CD4-positive, alpha-beta T cell treated with Interleukin-6 for 4 hours (primary cell): ENCODE measurements around the gene SLC46A3.

Source experiments
- DNase-seq: peaks from one replicate; pipeline ENCODE4 v3.0.0-alpha.2; 2020; ENCODE audit warnings: mixed read lengths

The SLC46A3 gene

GRCh38 chr13:28678809-28679208 lies 40.0 kb downstream of the SLC46A3 start:
- no peak for DNase-seq

- DNase-seq: no peak
Observed at GRCh38 chr13:28671126-28671792, 47.5 kb downstream of the SLC46A3 start.

- no peak for DNase-seq
Observed at GRCh38 chr13:28666897-28667488, 51.8 kb downstream of the SLC46A3 start.

- DNase-seq: peak; percentile 12
Observed at GRCh38 chr13:28659621-28659970, 59.2 kb downstream of the SLC46A3 start.

GRCh38 chr13:28658796-28659620 lies 59.8 kb downstream of the SLC46A3 start, which contains the start of gene POMP:
POMP (plus strand) TSS chr13:28659130; CDS start chr13:28659185, 55 bp downstream.
- DNase-seq: peak; percentile 91

GRCh38 chr13:28658539-28658795 lies 60.3 kb downstream of the SLC46A3 start:
- no peak for DNase-seq

- DNase-seq: no peak
Observed at GRCh38 chr13:28657784-28658538, 60.8 kb downstream of the SLC46A3 start.

- no peak for DNase-seq
Observed at GRCh38 chr13:28655561-28655960, 63.2 kb downstream of the SLC46A3 start.

- no peak for DNase-seq
Observed at GRCh38 chr13:28654276-28654675, 64.5 kb downstream of the SLC46A3 start.

GRCh38 chr13:28653111-28653510 lies 65.7 kb downstream of the SLC46A3 start:
- DNase-seq: no peak

- DNase-seq: no peak
Observed at GRCh38 chr13:28651810-28652401, 66.9 kb downstream of the SLC46A3 start.

GRCh38 chr13:28650284-28650683 lies 68.5 kb downstream of the SLC46A3 start:
- no peak for DNase-seq
